GM21528 (cell line): ENCODE measurements around the gene LONRF2.
"Not testable (repeated sequence)": the region's sequence is repeated elsewhere in the genome, so short reads cannot be mapped to it uniquely, and the experiment has no call there.

Experiments used
- ATAC-seq: cut with Tn5 transposase; IDR thresholded peaks from one replicate; pipeline ENCODE4 v1.9.1; 2021; ENCODE audit warnings: mild to moderate bottlenecking, moderate library complexity; ENCODE audit not compliant: unreplicated experiment, low FRiP score

The LONRF2 gene

DNA sequence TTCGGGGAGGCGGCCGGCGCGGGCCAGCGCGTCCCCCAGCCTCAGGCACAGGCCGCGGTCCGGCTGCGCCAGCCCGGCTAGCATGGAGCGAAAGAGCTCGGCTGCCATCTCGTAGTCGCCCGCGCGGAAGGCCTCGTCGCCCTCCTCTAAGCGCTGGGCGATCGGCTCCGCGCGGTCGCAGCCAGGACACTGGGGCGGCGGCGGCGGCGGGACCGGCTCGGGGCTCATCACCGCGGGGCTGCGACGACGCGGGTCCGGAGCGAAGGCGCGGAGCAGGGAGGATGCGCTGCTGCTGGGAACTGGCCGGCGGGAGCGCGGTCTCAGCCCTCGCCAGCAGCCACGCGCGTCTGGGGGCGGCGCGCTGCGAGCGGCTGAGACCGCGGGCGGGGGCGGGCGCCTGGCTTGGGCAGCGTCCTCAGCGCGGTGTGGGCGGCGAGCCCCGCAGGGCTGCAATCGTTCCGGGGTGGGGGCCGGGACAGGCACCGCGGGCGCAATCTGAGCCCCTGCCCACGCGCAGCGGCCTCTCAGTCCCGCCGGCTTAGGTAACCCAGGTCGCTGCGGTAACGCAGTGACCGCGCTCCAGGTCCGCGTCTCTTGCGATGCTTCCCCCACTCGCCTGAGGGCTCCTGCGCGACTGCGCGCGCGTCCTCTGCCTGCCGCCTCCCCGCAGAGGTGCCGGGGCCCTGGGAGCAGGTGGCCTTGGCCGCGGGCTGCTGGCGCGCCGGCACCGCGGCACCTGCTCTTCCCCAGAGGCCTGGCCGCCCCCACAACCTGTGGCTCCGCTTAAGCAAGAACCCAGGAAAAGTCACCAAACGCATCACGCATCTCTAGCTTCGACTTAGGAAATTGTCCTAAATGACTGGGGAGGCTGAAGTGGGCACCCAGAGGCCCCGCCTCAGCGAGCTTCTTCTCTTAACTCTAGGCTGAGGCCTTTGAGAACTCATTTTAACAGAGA lies at the start of gene LONRF2:
LONRF2 (minus strand) TSS at position 636 of the 955 bp plus-strand sequence; CDS start at position 228, 408 bp downstream.
- ATAC-seq = no peak

DNA sequence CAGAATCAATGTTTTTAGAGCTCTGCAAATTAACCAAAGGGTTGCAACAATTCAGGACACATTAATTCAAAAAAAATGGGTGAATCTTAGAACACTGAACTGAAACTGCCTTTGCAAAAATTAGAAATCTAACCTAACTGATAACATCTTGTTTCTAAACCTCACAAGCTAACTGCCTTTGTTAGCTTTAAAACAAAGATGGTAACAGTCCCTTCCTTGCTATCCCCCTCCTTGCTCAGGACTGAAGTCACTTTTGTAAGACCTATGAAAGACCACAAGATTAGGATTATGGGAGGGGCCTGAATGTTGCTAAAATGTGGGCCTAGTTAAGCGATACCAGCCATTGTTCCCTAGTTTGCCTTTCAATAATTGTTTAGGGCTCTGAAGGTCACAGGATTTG lies 44.9 kb upstream of the LONRF2 start:
- ATAC-seq = no peak

GRCh38 chr2:100365434-100365833 lies 43.1 kb upstream of the LONRF2 start:
- no peak for ATAC-seq

DNA sequence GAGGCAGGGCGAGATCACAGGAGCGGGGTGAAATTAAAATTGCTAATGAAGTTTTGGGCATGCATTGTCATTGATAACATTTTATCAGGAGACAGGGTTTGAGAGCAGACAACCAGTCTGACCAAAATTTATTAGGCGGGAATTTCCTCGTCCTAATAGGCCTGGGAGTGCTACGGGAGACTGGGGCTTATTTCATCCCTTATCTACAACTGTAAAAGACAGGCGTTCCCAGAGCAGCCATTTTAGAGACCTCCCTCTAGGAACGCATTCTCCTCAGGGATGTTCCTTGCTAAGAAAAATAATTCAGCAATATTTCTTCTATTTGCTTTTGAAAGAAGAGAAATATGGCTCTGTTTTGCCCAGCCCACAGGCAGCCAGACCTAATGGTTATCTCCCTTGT lies 40.0 kb upstream of the LONRF2 start:
- ATAC-seq = not testable (repeated sequence)

GRCh38 chr2:100359576-100359975 lies 37.3 kb upstream of the LONRF2 start:
- ATAC-seq = no peak

GRCh38 chr2:100358554-100358953 lies 36.3 kb upstream of the LONRF2 start:
- ATAC-seq = no peak

DNA sequence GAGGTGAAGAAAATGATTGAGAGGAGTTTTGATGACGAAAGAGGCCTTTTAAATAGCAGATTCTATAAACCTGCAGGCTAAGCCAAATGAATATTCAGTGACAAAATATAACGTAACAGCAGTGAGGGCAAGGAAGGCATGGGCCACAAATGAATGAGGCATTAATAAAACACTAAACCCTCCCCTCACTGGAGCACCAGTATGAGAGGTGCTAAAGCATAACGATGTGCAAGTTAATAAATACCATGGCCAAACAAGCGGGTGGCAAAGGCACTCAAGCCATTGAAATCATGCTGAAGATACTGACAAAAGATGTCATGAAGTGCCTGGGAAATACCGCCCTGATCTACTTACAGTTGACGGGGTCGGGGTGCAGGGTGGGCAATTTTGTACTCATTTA lies 30.2 kb upstream of the LONRF2 start:
- ATAC-seq = no peak

- ATAC-seq = no peak
These were observed 28.4 kb upstream of the LONRF2 start for GRCh38 chr2:100350661-100351185.

DNA sequence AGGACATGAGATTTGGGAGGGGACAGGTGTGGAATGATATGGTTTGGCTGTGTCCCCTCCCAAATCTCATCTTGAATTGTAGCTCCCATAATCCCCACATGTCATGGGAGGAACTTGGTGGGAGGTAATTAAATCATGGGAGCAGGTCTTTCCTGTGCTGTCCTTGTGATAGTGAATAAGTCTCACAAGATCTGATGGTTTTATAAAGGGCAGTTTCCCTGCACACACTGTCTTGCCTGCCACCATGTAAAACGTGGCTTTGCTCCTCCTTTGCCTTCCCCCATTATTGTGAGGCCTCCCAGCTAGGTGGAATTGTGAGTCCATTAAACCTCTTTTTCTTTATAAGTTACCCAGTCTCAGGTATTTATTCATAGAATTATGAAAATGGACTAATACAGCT lies 22.8 kb upstream of the LONRF2 start:
- not testable (repeated sequence) for ATAC-seq

DNA sequence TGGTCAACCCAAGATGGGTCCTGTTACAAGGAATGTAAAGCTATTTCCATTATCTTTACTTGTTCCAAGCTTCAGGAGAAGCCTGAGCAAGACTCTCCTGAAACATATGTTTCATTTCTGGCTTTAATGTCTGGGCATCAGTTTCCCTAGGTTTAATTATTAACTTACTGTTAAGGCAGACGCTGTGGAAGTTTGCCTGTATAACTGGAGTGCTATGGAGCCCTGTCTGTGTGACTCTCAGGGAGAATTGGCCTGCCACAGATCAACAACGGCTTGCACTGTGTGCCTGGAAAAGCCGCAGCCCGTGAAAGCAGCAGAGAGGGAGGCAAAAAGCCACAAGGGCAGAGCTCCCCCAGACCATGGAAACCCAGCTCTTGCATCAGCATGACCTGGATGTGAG lies 22.1 kb upstream of the LONRF2 start:
- ATAC-seq = no peak

DNA sequence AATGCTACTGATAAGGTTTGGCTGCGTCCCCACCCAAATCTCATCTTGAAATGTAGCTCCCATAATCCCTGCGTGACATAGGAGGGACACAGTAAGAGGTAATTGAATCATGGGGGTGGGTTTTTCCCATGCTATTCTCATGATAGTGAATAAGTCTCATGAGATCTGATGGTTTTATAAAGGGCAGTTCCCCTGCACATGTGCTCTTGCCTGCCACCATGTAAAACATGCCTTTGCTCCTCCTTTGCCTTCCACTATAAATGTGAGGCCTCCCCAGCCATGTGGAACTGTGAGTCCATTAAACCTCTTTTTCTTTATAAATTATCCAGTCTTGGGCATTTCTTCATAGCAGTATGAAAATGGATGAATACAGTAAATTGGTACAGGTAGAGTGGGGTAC lies 20.2 kb upstream of the LONRF2 start:
- not testable (repeated sequence) for ATAC-seq

DNA sequence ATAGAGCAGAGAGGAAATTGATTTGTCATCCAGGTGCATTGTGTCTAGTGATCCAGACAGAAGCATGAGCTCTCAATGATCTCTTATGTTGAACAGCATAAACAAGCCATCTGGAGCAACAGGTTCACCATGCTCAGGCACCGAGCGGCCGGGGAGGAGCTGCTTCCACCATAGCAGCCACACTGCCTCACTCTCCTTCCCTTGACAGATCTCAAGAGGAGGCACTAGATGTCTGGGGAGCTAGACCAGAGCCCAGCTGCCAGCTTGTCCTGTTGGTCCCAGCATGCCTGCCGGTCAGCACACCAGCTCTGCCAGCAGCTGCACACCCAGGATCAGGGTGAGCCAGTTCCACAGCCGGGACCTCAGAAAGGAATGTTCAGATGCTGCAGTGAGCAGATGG lies 17.5 kb upstream of the LONRF2 start:
- no peak for ATAC-seq

- no peak for ATAC-seq
These were observed 12.6 kb upstream of the LONRF2 start for GRCh38 chr2:100334929-100335328.

GRCh38 chr2:100327742-100328141 lies 5.4 kb upstream of the LONRF2 start:
- ATAC-seq = no peak

DNA sequence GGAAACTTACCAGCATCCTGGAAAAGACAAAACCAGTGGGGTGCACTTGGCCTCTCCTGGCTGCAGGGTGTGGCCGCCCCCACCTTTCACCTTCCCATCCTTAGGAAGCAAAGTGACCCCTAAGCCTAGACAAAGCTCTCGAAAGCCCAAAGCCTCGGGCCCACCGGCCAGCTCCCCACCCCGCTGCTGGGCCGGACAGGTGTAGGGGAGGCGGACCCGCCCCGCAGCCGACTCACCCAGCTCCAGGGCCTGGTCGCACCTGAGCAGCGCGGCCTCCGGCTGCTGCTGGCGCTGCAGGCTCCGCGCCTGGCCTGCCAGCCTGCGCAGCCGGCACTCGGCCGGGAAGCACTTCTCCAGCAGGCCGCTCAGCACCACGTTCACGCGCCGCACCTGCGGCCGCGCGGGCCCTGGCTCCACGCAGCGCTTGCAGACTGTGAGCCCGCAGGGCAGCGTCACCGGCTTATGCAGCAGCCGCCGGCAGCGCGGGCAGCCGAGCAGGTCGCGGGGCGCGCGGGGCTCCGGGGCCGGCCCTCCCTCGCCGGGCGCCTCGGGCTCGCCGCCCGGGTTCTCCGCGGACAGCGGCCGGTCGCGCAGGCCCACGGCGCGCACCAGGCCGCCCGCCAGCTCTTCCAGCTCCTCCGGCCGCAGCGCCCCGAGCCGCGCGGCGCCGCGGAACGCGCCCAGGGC lies 979 bp downstream of the LONRF2 start:
- ATAC-seq = no peak

- ATAC-seq = no peak
These were observed 1.6 kb downstream of the LONRF2 start for GRCh38 chr2:100320547-100321178.

- ATAC-seq = no peak
These were observed 4.7 kb downstream of the LONRF2 start for GRCh38 chr2:100317634-100318033.

GRCh38 chr2:100309973-100310719 lies 12.2 kb downstream of the LONRF2 start:
- ATAC-seq = no peak

DNA sequence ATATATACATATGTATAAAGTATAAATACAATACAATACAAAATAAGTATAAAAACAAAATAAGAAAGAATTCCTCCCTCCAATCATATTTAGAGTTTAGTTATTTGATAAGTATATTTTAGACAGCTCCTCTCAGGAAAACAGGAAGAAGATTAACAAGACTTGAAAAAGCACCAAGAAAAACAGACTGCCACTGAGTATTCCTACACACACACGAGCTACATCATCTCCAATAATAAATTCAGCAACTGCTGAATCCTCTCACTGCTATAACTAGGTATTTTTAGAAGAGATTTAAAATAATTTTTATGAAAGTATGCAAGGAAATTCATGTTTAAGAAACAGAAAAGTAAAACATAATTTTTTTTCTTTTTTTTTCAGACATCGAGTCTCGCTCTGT lies 13.0 kb downstream of the LONRF2 start:
- no peak for ATAC-seq

GRCh38 chr2:100303744-100304143 lies 18.6 kb downstream of the LONRF2 start:
- no peak for ATAC-seq
